Dendritic cell treated with granulocyte-macrophage colony-stimulating factor and Interleukin-4, amounts not matched to agents 40 ng/mL and 50 ng/mL, for 4 days (primary cell): ENCODE measurements around the gene KIF27.
"Not testable (repeated sequence)": the region's sequence is repeated elsewhere in the genome, so short reads cannot be mapped to it uniquely, and the experiment has no call there.

Experiments
- H3K27ac Mint-ChIP-seq: one replicate; pipeline ENCODE4 v1.8.0; 2022; ENCODE audit warnings: mild to moderate bottlenecking, mixed read lengths
- H3K27me3 Mint-ChIP-seq: one replicate; pipeline ENCODE4 v1.8.0; 2022; ENCODE audit warnings: mild to moderate bottlenecking, mixed read lengths
- H3K36me3 Mint-ChIP-seq: one replicate; pipeline ENCODE4 v1.8.0; 2022; ENCODE audit warnings: low read depth, mixed read lengths
- H3K4me1 Mint-ChIP-seq: one replicate; pipeline ENCODE4 v1.8.0; 2022; ENCODE audit warnings: low read depth, mixed read lengths
- H3K4me3 Mint-ChIP-seq: one replicate; pipeline ENCODE4 v1.8.0; 2022; ENCODE audit warnings: mild to moderate bottlenecking, moderate library complexity, mixed read lengths
- H3K9me3 Mint-ChIP-seq: one replicate; pipeline ENCODE4 v1.8.0; 2022; ENCODE audit warnings: mixed read lengths
- intact Hi-C: fragments of 100-400 bp; cut with micrococcal nuclease; formaldehyde crosslinking; loops from one replicate; pipeline ENCODE4 v1.15.0; 2022

Gene KIF27

DNA sequence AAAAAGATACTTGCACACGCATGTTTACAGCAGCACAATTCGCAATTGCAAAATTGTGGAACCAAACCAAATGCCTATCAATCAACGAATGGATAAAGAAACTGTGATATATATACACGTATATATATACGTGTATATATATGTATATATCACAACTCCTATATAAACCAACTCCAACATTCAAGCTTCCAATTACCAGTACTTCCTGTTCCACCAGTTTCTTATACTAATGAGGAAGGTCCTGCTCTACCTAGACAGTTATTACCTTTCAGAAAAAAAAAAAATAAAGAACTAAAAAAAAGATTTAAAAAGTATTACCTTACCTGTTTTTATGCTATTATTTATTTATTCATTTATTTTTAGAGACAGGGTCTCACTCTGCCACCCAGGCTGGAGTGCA, 20.6 kb downstream of the KIF27 start:
- not testable (repeated sequence) for H3K27ac Mint-ChIP-seq, H3K4me3 Mint-ChIP-seq, H3K4me1 Mint-ChIP-seq, H3K9me3 Mint-ChIP-seq, H3K36me3 Mint-ChIP-seq, H3K27me3 Mint-ChIP-seq
- intact Hi-C loops, result loop anchor here (10.0 kb wide), 1 partner anchor 566 kb away; no protein-coding TSS in a partner anchor

GRCh38 chr9:83894301-83894700, 26.9 kb downstream of the KIF27 start:
- H3K27ac Mint-ChIP-seq, H3K4me3 Mint-ChIP-seq, H3K36me3 Mint-ChIP-seq, H3K27me3 Mint-ChIP-seq, H3K4me1 Mint-ChIP-seq, intact Hi-C loops, H3K9me3 Mint-ChIP-seq: not testable (repeated sequence)

DNA sequence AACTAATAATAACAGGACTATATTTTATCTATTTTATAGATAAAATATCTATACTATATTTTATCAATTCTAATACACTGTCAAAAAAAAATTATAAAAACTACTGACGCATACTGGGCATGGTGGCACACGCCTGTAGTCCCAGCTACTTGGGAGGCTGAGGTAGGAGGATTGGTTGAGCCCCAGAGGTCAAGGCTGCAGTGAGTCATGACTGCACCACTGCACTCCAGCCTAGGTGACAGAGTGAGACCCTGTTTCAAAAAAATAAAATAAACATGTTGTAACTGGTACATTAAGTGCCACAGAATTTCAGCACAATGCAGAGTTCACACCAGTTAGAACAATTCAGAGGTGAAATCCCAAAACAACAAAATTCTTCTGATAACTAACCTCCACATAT, 34.7 kb downstream of the KIF27 start:
- H3K9me3 Mint-ChIP-seq, H3K4me3 Mint-ChIP-seq, H3K27me3 Mint-ChIP-seq, H3K4me1 Mint-ChIP-seq, H3K27ac Mint-ChIP-seq, H3K36me3 Mint-ChIP-seq, intact Hi-C loops: not testable (repeated sequence)

DNA sequence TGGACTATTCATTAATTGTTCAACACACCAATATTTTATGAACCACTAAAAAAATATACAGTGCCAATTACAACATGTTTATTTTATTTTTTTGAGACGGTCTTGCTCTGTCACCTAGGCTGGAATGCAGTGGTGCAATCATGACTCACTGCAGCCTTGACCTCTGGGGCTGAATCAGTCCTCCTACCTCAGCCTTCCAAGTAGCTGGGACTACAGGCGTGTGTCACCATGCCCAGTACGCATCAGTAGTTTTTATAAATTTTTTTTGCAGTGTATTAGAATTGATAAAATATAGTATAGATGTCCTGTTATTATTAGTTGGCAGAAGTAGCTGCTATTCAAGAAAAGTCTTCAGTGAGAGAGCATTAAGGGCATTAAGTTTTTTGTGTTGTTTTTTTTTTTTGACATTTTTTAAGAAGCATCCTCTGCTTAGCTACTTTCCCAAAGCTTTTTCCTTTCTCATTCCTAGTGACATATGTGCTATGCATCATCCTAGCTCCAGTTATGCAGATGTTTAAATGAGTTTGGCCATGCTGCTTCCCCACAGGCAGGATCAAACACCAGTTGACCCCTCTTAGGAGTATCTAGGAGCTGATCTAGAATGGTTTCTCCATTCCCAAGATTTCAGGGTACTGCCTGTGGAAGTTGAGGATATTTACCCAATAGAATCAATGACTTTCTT, 35.5 kb downstream of the KIF27 start:
- H3K27me3 Mint-ChIP-seq, H3K27ac Mint-ChIP-seq, H3K4me1 Mint-ChIP-seq, H3K36me3 Mint-ChIP-seq, intact Hi-C loops, H3K9me3 Mint-ChIP-seq, H3K4me3 Mint-ChIP-seq: not testable (repeated sequence)

GRCh38 chr9:83881687-83882408, 39.4 kb downstream of the KIF27 start:
- H3K27me3 Mint-ChIP-seq, H3K9me3 Mint-ChIP-seq, H3K4me3 Mint-ChIP-seq, intact Hi-C loops, H3K4me1 Mint-ChIP-seq, H3K27ac Mint-ChIP-seq, H3K36me3 Mint-ChIP-seq: not testable (repeated sequence)

DNA sequence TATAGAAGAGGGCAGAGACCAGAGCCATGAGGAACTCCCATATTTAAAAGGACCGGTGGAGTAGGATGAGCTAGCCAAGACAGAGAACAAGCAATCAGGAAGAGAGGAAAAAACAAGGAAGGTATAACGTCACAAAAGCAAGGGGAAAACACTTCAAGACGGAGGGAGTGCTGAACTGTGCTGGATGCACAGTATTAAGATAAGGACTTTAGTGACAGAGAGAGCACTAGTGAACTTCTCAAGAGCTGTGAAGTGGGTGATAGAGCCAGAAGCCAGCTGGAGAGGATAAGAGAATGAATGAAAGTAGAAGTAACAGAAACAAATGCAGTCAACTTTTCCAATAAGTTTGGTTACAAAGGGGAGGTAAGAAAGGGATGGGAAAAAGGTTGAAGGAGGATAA, 45.7 kb downstream of the KIF27 start:
- intact Hi-C loops, H3K36me3 Mint-ChIP-seq, H3K4me3 Mint-ChIP-seq, H3K4me1 Mint-ChIP-seq, H3K27ac Mint-ChIP-seq, H3K27me3 Mint-ChIP-seq, H3K9me3 Mint-ChIP-seq: not testable (repeated sequence)

- intact Hi-C loops, H3K36me3 Mint-ChIP-seq, H3K4me3 Mint-ChIP-seq, H3K27me3 Mint-ChIP-seq, H3K9me3 Mint-ChIP-seq, H3K4me1 Mint-ChIP-seq, H3K27ac Mint-ChIP-seq: not testable (repeated sequence)
Measured at GRCh38 chr9:83849895-83850294, 71.3 kb downstream of the KIF27 start.

GRCh38 chr9:83837070-83837643, 84.1 kb downstream of the KIF27 start:
- not testable (repeated sequence) for H3K27ac Mint-ChIP-seq, H3K4me1 Mint-ChIP-seq, H3K36me3 Mint-ChIP-seq, H3K27me3 Mint-ChIP-seq, H3K9me3 Mint-ChIP-seq, H3K4me3 Mint-ChIP-seq
- intact Hi-C loops, result loop anchor here (5.0 kb wide), 1 partner anchor 75 kb away; no protein-coding TSS in a partner anchor

GRCh38 chr9:83830426-83831071, 90.7 kb downstream of the KIF27 start:
- H3K4me3 Mint-ChIP-seq, H3K4me1 Mint-ChIP-seq, intact Hi-C loops, H3K27me3 Mint-ChIP-seq, H3K36me3 Mint-ChIP-seq, H3K9me3 Mint-ChIP-seq, H3K27ac Mint-ChIP-seq: not testable (repeated sequence)

DNA sequence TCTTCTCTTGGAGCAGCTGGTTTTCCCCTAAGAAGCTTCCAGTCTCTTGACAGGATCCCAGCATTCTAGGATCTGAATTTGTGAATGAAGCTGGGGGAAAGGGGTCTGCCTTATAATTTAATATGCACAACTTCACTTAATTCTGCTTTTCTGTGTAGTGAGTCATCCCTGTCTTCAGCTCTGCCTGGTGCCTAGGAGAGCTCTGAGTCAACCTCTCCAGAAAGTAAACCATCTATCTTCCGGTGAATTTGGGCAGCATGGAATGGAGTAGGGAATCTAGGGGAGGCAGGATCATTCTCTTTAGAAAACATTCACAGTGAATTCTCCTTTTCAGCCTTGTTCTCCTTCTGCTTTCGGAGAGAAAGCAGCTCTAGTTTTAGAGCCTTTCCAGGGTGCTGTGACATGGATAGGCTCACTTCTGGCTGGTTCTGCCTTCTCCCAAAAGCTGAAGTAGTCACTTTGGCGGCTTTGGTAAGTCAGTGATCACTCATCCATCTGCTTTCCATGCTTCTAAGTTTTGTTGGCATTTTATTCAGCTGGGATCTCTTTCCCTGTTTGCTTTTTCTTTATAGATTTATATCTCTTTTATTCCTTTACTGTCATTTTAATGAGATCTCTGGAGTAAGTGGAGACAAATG, 96.1 kb downstream of the KIF27 start:
- H3K4me3 Mint-ChIP-seq, intact Hi-C loops, H3K36me3 Mint-ChIP-seq, H3K4me1 Mint-ChIP-seq, H3K9me3 Mint-ChIP-seq, H3K27me3 Mint-ChIP-seq, H3K27ac Mint-ChIP-seq: not testable (repeated sequence)

DNA sequence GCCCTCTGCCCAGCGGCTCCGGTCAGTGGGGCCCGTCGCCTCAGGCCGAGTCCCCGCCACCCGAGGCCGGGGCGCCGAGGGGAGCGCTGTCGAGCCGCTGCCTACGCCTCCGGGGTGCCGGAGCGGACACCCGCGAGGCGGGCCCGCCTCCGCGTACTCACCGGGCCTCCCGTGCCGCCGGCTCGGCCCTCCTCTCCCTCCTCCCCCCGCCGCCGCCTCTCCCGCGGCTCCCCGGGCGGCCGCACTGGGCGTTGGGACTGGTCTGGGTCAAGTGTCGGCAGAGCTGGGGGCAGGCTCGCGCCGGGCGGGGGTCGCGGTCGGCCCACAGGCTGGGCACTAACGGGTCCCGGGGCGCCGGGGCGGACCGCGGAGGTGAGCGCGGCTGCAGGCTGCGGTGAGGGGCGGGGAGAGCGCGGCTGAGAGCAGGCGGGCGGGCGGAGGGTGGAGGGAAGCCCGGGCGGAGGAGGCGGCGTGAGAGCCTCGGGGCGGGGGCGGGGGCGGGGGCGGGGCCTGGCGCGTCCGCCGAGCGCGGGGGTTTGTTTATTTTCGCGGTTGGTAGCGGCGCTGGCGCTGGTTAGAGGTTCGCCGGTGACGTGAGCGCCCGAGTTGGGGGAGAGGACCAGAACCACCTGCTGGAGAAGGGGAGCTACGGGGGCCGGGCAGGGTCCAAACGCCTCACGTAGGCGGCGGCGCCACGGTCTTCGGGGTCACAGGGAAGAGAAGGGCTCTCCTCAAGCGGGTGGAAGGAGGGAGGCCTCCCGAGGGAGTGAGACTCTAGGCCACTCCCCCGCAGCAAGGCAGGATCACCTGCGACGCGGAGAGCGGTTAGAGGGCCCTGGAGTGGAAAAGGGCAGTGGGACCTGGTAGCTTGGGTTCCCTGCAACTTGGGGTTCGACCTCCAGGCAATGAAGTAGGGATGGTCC, 103.6 kb downstream of the KIF27 start, which contains the start of gene GKAP1:
TSS of gene GKAP1 (minus strand) at position 414 of the 923 bp plus-strand sequence. CDS start 11,252 bp downstream, outside the sequence.
- not testable (repeated sequence) for H3K36me3 Mint-ChIP-seq, H3K9me3 Mint-ChIP-seq, H3K27me3 Mint-ChIP-seq, H3K27ac Mint-ChIP-seq
- Mint-ChIP-seq H3K4me3 (peak within 1 kb of the TSS; percentile 79), H3K4me1 (peaks cover 14% of the 10 kb centered on the region)
- intact Hi-C loops, result loop anchor here (10.0 kb wide), 1 partner anchor 113 kb away; the partner anchor contains the start of gene UBQLN1

- not testable (repeated sequence) for H3K36me3 Mint-ChIP-seq, H3K27me3 Mint-ChIP-seq, H3K9me3 Mint-ChIP-seq, H3K27ac Mint-ChIP-seq
- H3K4me1 Mint-ChIP-seq, result peaks cover 14% of the 10 kb centered on the region
- intact Hi-C loops, result loop anchor here (10.0 kb wide), 1 partner anchor 112 kb away; the partner anchor contains the start of gene UBQLN1
- H3K4me3 Mint-ChIP-seq, result peak overlapping the region; percentile 66
Measured at GRCh38 chr9:83817011-83817355, 104.2 kb downstream of the KIF27 start.

- H3K4me3 Mint-ChIP-seq, H3K27me3 Mint-ChIP-seq, H3K36me3 Mint-ChIP-seq, H3K27ac Mint-ChIP-seq, H3K9me3 Mint-ChIP-seq: not testable (repeated sequence)
- peaks cover 14% of the 10 kb centered on the region for H3K4me1 Mint-ChIP-seq
- intact Hi-C loops, result loop anchor here (10.0 kb wide), 1 partner anchor 110 kb away; the partner anchor contains the start of gene UBQLN1
Measured at GRCh38 chr9:83815120-83815519, 106.1 kb downstream of the KIF27 start.
